Neuron (in vitro differentiated cells): ENCODE measurements around the gene LRRC28.

Experiments
- H2AFZ ChIP-seq: one replicate; pipeline ENCODE4 v1.6.1; 2013; ENCODE audit warnings: low read depth, mild to moderate bottlenecking, inconsistent platforms, low read length, moderate library complexity
- H3K27me3 ChIP-seq: one replicate; pipeline ENCODE4 v1.6.1; 2013; ENCODE audit warnings: low read length; ENCODE audit not compliant: insufficient read depth
- H3K36me3 ChIP-seq: one replicate; pipeline ENCODE4 v1.6.1; 2013; ENCODE audit warnings: low read length; ENCODE audit not compliant: insufficient read depth
- H3K4me1 ChIP-seq: one replicate; pipeline ENCODE4 v1.6.1; 2013; ENCODE audit warnings: low read length; ENCODE audit not compliant: insufficient read depth
- H3K4me3 ChIP-seq: 2 replicates; pipeline ENCODE4 v1.5.1; 2013; ENCODE audit warnings: mild to moderate bottlenecking, low read length, moderate library complexity
- H3K9me3 ChIP-seq: one replicate; pipeline ENCODE4 v1.6.1; 2013; ENCODE audit warnings: low read length

LRRC28 gene

GRCh38 chr15:99403597-99403996, 152.3 kb downstream of the LRRC28 start:
- H3K4me1 ChIP-seq = no peaks in the 10 kb centered on the region
- no peak overlapping the region for H2AFZ ChIP-seq
- H3K27me3 ChIP-seq = no peaks in the 10 kb centered on the region
- no peaks in the 10 kb centered on the region for H3K36me3 ChIP-seq
- H3K4me3 ChIP-seq = no peak overlapping the region
- H3K9me3 ChIP-seq = no peaks in the 10 kb centered on the region

GRCh38 chr15:99404454-99404853, 153.2 kb downstream of the LRRC28 start:
- Histone ChIP-seq H2AFZ (no peak overlapping the region), H3K36me3 (no peaks in the 10 kb centered on the region), H3K9me3 (no peaks in the 10 kb centered on the region), H3K27me3 (no peaks in the 10 kb centered on the region), H3K4me1 (no peaks in the 10 kb centered on the region), H3K4me3 (no peak overlapping the region)

- Histone ChIP-seq H3K27me3 (no peaks in the 10 kb centered on the region), H2AFZ (no peak overlapping the region), H3K4me1 (no peaks in the 10 kb centered on the region), H3K4me3 (no peak overlapping the region), H3K36me3 (no peaks in the 10 kb centered on the region), H3K9me3 (no peaks in the 10 kb centered on the region)
Observed at GRCh38 chr15:99406120-99406519, 154.8 kb downstream of the LRRC28 start.

DNA sequence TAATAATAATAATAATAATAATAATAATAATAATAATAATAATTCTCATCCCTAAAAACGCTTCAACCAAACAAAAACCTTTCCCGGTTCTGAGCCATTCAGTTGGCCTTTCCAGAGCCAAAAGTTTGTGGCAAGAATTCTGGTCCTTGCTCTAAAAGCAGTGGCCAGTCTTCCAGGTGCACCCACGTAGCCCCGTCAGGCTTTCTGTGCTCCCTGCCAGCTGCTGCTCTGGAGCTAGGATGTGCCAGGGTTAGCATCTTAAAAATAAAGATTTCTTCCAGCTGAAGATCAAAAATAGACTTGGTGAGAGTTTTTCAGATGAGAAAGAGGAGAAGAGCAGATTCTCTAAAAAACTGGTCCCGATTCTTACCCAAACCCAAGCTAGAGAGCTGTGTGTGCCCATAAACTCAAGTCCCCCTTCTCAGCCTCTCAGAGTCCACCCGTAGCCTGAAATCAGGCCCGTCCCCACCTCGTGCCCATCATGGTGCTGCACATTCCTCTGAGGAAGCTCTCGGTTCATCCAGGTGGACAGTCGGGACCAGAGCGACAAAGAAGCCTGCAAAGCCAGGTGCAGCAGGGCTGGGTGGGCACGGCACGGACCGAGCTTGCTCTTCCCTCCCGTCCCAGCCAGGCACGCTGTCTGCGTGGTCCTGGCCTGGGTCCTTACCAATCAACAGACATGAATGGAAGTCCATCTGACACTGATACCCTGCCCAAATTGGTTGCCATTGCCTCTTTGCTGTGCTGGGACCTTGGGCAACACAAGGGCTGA, 155.6 kb downstream of the LRRC28 start:
- Histone ChIP-seq H3K36me3 (no peaks in the 10 kb centered on the region), H3K9me3 (no peaks in the 10 kb centered on the region), H3K4me1 (no peaks in the 10 kb centered on the region), H3K27me3 (no peaks in the 10 kb centered on the region), H3K4me3 (no peak overlapping the region), H2AFZ (no peak overlapping the region)

GRCh38 chr15:99407716-99408115, 156.4 kb downstream of the LRRC28 start:
- no peaks in the 10 kb centered on the region for H3K27me3 ChIP-seq
- H2AFZ ChIP-seq = no peak overlapping the region
- H3K4me1 ChIP-seq = no peaks in the 10 kb centered on the region
- H3K9me3 ChIP-seq = no peaks in the 10 kb centered on the region
- H3K36me3 ChIP-seq = no peaks in the 10 kb centered on the region
- H3K4me3 ChIP-seq = no peak overlapping the region

DNA sequence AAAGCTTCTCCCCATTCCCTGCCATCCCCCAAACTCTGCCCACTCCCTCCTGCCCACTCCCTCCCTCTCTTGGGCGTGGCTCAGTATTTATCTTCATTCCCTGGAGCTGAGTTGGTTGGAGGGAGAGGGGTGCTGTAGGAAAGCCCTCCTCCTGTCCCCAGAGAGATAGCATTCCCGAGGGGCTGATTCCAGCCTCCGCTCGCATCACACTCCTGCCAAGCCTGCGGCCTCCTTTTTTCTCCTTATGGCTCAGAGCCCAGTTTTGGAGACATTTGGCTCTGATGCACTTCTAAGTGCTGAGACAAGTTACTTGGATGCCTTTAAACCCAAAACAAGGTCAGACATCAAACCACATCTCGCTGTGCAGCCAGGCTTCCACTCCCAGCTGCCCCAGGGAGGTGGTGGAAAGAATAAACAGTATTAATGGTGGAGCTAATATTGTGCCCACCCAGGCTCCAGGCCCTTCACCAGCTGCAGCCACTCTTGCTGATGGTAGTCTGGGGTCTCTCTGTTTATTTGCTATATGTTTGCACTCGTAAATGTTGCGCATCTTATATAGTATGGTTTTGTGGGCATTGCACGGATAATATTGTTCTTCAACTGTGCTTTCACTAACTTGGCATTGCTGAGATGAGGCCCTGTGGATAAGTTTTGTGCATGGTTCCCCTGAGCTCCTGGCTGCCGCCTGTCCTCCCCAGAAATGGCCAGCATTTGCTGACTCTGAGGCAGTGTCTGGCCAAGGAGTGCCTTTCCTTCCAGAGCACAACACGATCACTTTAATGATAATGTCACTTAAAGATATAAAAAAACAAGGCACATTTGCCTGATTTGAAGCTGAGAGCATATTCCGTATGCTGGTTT, 157.2 kb downstream of the LRRC28 start:
- Histone ChIP-seq H3K27me3 (no peaks in the 10 kb centered on the region), H3K9me3 (no peaks in the 10 kb centered on the region), H3K36me3 (no peaks in the 10 kb centered on the region), H3K4me3 (no peak overlapping the region), H3K4me1 (no peaks in the 10 kb centered on the region), H2AFZ (no peak overlapping the region)

- no peaks in the 10 kb centered on the region for H3K36me3 ChIP-seq
- no peak overlapping the region for H2AFZ ChIP-seq
- H3K9me3 ChIP-seq = no peaks in the 10 kb centered on the region
- no peaks in the 10 kb centered on the region for H3K27me3 ChIP-seq
- no peak overlapping the region for H3K4me3 ChIP-seq
- H3K4me1 ChIP-seq = no peaks in the 10 kb centered on the region
Observed at GRCh38 chr15:99409097-99409473, 157.8 kb downstream of the LRRC28 start.

GRCh38 chr15:99409560-99409959, 158.3 kb downstream of the LRRC28 start:
- H3K4me1 ChIP-seq = no peaks in the 10 kb centered on the region

DNA sequence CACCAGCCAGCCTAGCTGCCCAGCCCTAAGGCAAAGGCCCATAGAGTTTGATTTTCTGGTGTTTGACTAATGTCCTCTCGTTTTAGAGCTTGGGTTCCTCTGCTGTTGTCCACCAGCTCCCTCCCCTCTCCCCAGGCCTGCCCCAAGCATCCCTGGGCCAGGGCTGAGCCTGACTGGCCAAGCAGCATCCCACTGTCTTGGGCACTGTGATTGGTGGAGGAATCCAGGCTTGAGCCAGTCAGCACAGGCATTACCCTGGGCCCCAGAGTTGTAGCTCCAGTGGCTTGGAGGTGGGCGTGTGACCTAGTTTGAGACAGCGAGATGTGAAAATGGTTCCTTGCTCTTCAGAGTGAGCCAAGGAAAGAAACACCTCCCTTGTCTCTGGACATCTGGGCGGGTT, 159.2 kb downstream of the LRRC28 start:
- Histone ChIP-seq H2AFZ (no peak overlapping the region), H3K9me3 (no peaks in the 10 kb centered on the region), H3K36me3 (no peaks in the 10 kb centered on the region), H3K27me3 (no peaks in the 10 kb centered on the region), H3K4me3 (no peak overlapping the region), H3K4me1 (no peaks in the 10 kb centered on the region)

More at GRCh38 chr15:99409560-99409959, 158.3 kb downstream of the LRRC28 start:
- H3K9me3 ChIP-seq = no peaks in the 10 kb centered on the region
- H3K27me3 ChIP-seq = no peaks in the 10 kb centered on the region
- no peaks in the 10 kb centered on the region for H3K36me3 ChIP-seq
- no peak overlapping the region for H2AFZ ChIP-seq
- H3K4me3 ChIP-seq = no peak overlapping the region

DNA sequence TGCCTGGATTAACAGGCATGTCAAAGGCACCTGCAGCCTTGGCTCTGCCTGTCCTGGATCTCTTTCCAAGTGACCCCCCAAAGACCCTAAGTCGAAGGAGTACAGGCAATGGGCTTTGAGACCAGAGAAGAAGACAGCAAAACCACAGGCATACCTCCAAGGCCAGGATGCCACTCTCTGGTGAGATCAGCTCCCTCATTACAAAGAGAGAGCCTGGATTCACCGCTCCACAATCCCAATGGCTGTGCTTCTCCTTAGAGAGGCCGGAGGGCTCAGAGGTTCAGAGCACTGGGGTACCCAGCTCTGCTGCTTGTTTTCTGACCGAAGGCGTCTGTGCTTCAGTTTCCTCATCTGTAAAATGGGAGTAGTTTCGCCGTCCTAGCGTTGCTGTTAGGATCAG, 160.0 kb downstream of the LRRC28 start:
- Histone ChIP-seq H3K36me3 (no peaks in the 10 kb centered on the region), H3K4me1 (no peaks in the 10 kb centered on the region), H3K4me3 (no peak overlapping the region), H3K27me3 (no peaks in the 10 kb centered on the region), H3K9me3 (no peaks in the 10 kb centered on the region), H2AFZ (no peak overlapping the region)

DNA sequence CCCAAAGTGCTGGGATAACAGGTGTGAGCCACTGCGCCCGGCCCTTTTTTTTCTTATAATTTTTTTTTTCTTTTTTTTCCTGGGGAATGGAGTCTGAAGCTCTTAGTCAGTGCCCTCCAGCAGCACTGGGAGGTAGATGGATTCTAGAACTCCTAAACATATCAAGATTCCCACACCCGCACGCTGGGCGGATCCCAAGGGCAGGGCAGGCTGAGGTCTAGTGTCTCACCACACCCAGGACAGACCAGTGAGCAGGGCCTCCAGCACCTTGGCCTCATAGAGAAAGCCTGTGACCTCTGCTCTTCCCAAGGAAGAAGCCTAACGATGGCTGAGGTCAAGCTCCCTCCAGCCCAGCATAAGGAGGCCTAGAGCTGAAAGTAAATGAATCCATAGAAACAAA, 160.8 kb downstream of the LRRC28 start:
- H3K36me3 ChIP-seq = no peaks in the 10 kb centered on the region
- H3K27me3 ChIP-seq = no peaks in the 10 kb centered on the region
- no peaks in the 10 kb centered on the region for H3K9me3 ChIP-seq
- no peaks in the 10 kb centered on the region for H3K4me1 ChIP-seq
- H3K4me3 ChIP-seq = no peak overlapping the region
- H2AFZ ChIP-seq = no peak overlapping the region

GRCh38 chr15:99412626-99413025, 161.3 kb downstream of the LRRC28 start:
- H3K4me1 ChIP-seq = no peaks in the 10 kb centered on the region
- no peaks in the 10 kb centered on the region for H3K36me3 ChIP-seq
- H3K4me3 ChIP-seq = no peak overlapping the region
- no peak overlapping the region for H2AFZ ChIP-seq
- H3K9me3 ChIP-seq = no peaks in the 10 kb centered on the region
- no peaks in the 10 kb centered on the region for H3K27me3 ChIP-seq

DNA sequence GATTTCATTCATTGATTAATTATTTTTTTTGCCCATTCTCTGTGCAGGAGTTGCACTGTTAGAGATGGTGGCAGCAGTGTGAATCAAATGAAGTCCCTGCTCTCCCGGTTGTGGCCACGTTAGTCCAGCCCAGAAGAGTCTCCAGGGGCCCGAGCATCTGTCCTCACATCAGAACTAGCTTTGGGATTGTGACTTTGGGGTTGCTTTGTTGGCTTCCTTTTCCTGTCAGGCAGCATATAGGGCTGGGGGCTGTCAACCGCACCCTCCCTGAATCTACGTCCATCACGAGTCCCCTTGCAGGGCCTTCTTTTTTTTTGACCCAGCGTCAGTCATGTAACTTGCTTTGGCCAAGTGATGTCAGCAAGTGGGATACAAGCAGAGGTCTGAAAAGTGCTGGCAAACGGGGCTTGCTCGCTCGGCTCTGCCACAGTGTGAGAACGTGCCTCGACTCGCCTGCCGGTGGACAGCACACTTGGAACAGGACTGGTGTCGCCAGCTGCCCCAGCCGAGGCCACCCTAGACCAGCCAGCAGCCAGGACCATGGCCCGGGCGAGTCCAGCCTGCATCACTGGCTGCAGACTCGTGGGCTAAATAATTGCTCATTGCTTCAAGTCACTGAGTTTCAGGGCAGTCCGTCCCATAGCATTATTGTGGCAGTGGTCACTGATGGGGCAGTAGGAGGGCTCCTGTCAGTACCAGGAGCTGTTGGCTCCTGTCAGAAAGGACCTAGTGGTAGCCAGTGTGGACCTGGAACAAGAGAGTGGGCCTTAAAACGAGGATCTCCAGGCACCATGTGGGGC, 162.9 kb downstream of the LRRC28 start:
- Histone ChIP-seq H2AFZ (no peak overlapping the region), H3K9me3 (no peaks in the 10 kb centered on the region), H3K27me3 (no peaks in the 10 kb centered on the region), H3K36me3 (no peaks in the 10 kb centered on the region), H3K4me3 (no peak overlapping the region), H3K4me1 (no peaks in the 10 kb centered on the region)
